Panc1 (cell line): ENCODE data around the gene RPL7A. TPM values are rescaled to one million over a fixed set of nuclear protein-coding genes. Genes with fewer than 3 reads are reported as not detected.

ENCODE experiments used
- ATAC-seq: fragments of 200-7000 bp; cut with Tn5 transposase; 2 replicates; pipeline ENCODE4 v1.9.1; 2020; ENCODE audit warnings: mild to moderate bottlenecking, moderate library complexity
- BruUV-seq: library from RNA; stranded (reverse); fragments of 400-500 nt; replicated peaks from 2 replicates; lab custom pipeline; 2021; lab: Mats Ljungman, UMichigan
- CTCF ChIA-PET: fragments of 300-600 bp; sonication (Branson Sonifier 250); formaldehyde crosslinking; loops from one replicate; lab custom pipeline; 2022; ENCODE audit warnings: antibody characterized with exemption; lab: Charles Lee
- POLR2A ChIA-PET: fragments of 300-600 bp; sonication (Branson Sonifier 250); formaldehyde crosslinking; loops from one replicate; lab custom pipeline; 2022; ENCODE audit warnings: antibody characterized with exemption; lab: Charles Lee
- DNase-seq: peaks from one replicate; pipeline ENCODE4 v3.0.0-alpha.2; 2010; ENCODE audit warnings: low read depth, low spot score
- H3K27ac ChIP-seq: 2 replicates; pipeline ENCODE4 v1.5.1; 2011; ENCODE audit warnings: mild to moderate bottlenecking, low read length, inconsistent platforms
- H3K27me3 ChIP-seq: fragments of 200-500 bp; sonication (Bioruptor generic); 2 replicates; pipeline ENCODE4 v1.6.0; 2014; ENCODE audit warnings: low read length, inconsistent platforms; ENCODE audit not compliant: control insufficient read depth, insufficient read depth
- H3K36me3 ChIP-seq: fragments of 200-500 bp; sonication (Bioruptor generic); 2 replicates; pipeline ENCODE4 v1.5.1; 2014; ENCODE audit warnings: inconsistent platforms, mild to moderate bottlenecking, low read length, moderate library complexity; ENCODE audit not compliant: control insufficient read depth, insufficient read depth
- H3K4me1 ChIP-seq: 2 replicates; pipeline ENCODE4 v1.5.1; 2011; ENCODE audit warnings: inconsistent platforms, mild to moderate bottlenecking, low read length, moderate library complexity; ENCODE audit not compliant: control insufficient read depth, insufficient read depth
- H3K4me3 ChIP-seq, 2 experiments: 2 replicates each; pipeline ENCODE4 v1.5.1; 2011 to 2012; ENCODE audit warnings: low read depth in 2 of 2, low read length in 2 of 2, mild to moderate bottlenecking in 2 of 2, inconsistent platforms in 1 of 2, moderate library complexity in 1 of 2
- H3K9me3 ChIP-seq: fragments of 200-500 bp; sonication (Bioruptor generic); 2 replicates; pipeline ENCODE4 v1.5.1; 2014; ENCODE audit warnings: low read depth, mild to moderate bottlenecking, inconsistent platforms, low read length, moderate library complexity; ENCODE audit not compliant: control insufficient read depth, insufficient read depth
- POLR2AphosphoS5 ChIP-seq: IDR thresholded peaks from 2 replicates; pipeline ENCODE4 v1.6.1; 2012; ENCODE audit warnings: mild to moderate bottlenecking, low read depth, low read length, moderate library complexity
- SIN3A ChIP-seq: IDR thresholded peaks from 2 replicates; pipeline ENCODE4 v1.6.1; 2012; ENCODE audit warnings: low read depth, mild to moderate bottlenecking, low read length, moderate library complexity, borderline replicate concordance; ENCODE audit not compliant: insufficient read depth
- TCF7L2 ChIP-seq: IDR thresholded peaks from 2 replicates; pipeline ENCODE4 v1.6.1; 2011; ENCODE audit warnings: mild to moderate bottlenecking, low read depth, low read length, inconsistent platforms
- in situ Hi-C: cut with HindIII; loops from 2 replicates; pipeline ENCODE4 v1.10.0; 2016; ENCODE audit warnings: low sequenced_read_pairs, low pct_unique_long_range_greater_than_20kb
- intact Hi-C: fragments of 100-400 bp; cut with micrococcal nuclease; formaldehyde crosslinking; loops from one replicate; pipeline ENCODE4 v1.10.0; 2022; ENCODE audit not compliant: unreplicated experiment
- total RNA-seq: library from RNA; stranded (reverse); gene quantifications from one replicate; pipeline ENCODE4 v1.2.1, GENCODE V29; 2021; ENCODE audit not compliant: unreplicated experiment
- TF ChIP-seq, protein P1 (sequence below), 2 experiments: IDR thresholded peaks; 2 replicates each; pipeline ENCODE4 v1.6.1; 2011 to 2012; ENCODE audit warnings: low read depth in 2 of 2, control low read depth in 1 of 2, low read length in 1 of 2, mild to moderate bottlenecking in 1 of 2, moderate library complexity in 1 of 2; ENCODE audit not compliant: insufficient read depth in 1 of 2

RPL7A gene
- total RNA-seq, 1 experiment from 2014 or later: 1,104 TPM

DNA sequence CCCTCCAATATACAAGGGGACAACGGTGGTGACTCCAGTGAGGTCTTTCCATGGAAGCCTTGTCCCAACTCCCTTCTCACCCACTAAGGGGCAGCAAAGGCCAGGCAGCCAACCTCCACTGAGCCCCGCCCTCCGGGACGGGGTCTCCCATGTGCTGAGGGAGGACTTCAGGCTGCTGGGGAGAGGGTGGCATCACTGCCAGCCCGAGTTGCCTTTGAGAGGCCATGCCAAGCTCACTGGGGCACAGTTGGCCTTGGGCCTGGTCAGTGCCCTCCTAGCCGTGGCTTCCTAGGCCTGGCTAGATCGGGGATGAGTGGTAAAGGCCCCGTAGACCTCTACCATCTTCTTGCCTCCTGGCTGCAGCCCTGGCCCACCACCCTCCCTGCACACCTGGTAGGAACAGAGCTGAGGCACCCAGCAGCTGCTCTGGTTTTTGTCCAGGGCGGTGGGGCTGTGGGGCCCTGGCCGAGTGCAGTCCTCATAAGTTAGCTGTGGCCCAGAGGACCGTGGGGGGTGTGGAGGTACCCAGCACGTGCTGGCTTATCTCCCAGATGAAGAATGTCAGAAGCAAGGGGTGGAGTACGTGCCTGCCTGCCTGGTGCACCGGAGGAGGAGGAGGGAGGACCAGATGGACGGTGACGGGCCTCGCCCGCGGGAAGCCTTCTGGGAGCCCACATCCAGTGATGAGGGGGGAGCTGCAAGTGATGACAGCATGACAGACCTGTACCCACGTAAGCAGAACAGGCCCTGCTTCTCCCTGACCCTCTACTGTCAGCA is 11.6 kb downstream of the RPL7A start:
- in situ Hi-C loops (no loop called here), intact Hi-C loops (loop anchor here (10.0 kb wide), 1 partner anchor 125 kb away; no protein-coding TSS in a partner anchor)
- no peak overlapping the region for H3K4me3 ChIP-seq
- peaks cover 4% of the 10 kb centered on the region; the same call in 1 of the 2 replicates for H3K36me3 ChIP-seq
- H3K4me1 ChIP-seq: peaks cover 8% of the 10 kb centered on the region; the same call in 1 of the 2 replicates
- POLR2A ChIA-PET: no interaction called here
- no peak overlapping the region for H3K27ac ChIP-seq
- DNase-seq (no peak), ATAC-seq (no peak)
- CTCF ChIA-PET: interaction anchor here (0.5 kb wide), 1 partner anchor 8 kb away, joined by 5 read pairs; no protein-coding TSS in a partner anchor
- TF ChIP-seq SIN3A: no peak
- no peak for TF ChIP-seq POLR2AphosphoS5
- TF ChIP-seq, protein P1, sequence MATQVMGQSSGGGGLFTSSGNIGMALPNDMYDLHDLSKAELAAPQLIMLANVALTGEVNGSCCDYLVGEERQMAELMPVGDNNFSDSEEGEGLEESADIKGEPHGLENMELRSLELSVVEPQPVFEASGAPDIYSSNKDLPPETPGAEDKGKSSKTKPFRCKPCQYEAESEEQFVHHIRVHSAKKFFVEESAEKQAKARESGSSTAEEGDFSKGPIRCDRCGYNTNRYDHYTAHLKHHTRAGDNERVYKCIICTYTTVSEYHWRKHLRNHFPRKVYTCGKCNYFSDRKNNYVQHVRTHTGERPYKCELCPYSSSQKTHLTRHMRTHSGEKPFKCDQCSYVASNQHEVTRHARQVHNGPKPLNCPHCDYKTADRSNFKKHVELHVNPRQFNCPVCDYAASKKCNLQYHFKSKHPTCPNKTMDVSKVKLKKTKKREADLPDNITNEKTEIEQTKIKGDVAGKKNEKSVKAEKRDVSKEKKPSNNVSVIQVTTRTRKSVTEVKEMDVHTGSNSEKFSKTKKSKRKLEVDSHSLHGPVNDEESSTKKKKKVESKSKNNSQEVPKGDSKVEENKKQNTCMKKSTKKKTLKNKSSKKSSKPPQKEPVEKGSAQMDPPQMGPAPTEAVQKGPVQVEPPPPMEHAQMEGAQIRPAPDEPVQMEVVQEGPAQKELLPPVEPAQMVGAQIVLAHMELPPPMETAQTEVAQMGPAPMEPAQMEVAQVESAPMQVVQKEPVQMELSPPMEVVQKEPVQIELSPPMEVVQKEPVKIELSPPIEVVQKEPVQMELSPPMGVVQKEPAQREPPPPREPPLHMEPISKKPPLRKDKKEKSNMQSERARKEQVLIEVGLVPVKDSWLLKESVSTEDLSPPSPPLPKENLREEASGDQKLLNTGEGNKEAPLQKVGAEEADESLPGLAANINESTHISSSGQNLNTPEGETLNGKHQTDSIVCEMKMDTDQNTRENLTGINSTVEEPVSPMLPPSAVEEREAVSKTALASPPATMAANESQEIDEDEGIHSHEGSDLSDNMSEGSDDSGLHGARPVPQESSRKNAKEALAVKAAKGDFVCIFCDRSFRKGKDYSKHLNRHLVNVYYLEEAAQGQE (IDR thresholded peaks at IDR 0.05; ENCODE audit: insufficient read depth in 1 of 2, low read depth in 2 of 2, low read length in 1 of 2): no peak
- H3K9me3 ChIP-seq: no peaks in the 10 kb centered on the region
- H3K27me3 ChIP-seq: no peaks in the 10 kb centered on the region
- BruUV-seq: no TSS peak

DNA sequence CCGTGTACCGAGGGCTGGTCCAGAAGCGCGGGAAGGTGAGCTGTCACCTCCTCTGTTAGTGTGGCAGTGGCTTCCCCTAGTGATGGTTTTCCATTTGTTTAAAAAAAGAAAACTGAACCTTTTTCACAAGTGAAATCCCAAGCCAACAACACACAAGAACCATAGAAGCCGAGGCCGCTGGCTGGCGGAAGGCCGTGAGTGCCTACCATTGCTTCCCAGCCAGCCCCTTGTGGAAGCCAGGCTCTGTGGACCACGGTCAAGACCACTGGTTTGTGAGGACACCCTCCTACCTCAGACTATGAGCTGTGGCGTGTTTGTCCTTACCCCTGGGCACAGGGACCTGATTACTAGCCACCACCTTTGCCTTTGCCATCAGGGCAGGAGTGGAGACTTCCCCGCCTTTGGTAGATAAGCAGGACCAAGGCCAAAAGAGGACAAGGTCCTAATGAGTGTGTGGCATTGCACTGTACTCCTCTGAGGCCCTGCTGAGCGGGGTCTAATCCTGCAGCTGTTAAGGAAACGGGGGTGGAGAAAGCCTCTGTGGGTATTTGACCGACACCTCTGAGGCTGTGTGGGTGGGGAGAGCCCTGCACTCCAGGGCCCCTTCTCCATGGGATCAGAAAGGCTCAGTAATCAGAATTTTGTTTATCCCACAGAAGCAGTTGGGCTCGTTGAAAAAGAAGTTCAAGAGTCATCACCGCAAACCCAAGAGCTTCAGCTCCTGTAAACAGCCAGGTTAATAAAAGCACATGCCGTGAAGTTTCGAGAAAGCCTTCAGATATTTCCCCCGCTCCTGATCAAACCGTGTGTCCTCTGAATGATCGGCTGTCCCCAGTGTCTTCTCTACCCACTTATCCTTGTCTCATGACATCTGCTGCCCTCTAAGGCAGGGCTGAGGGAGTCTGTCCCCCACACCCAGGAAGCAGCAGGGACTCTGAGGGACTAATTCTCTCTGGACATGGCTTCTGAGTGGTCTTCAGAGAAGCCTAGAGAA is 12.7 kb downstream of the RPL7A start:
- peaks cover 8% of the 10 kb centered on the region; the same call in 1 of the 2 replicates for H3K4me1 ChIP-seq
- peaks cover 5% of the 10 kb centered on the region; the same call in 1 of the 2 replicates for H3K36me3 ChIP-seq
- DNase-seq (no peak), ATAC-seq (no peak)
- no peaks in the 10 kb centered on the region for H3K27me3 ChIP-seq
- no peaks in the 10 kb centered on the region for H3K9me3 ChIP-seq
- in situ Hi-C loops (no loop called here), intact Hi-C loops (no loop called here)
- TF ChIP-seq, protein P1 (IDR thresholded peaks at IDR 0.05; ENCODE audit: insufficient read depth in 1 of 2, low read depth in 2 of 2, low read length in 1 of 2): no peak
- no peak for TF ChIP-seq TCF7L2
- no peak overlapping the region for H3K4me3 ChIP-seq
- POLR2A ChIA-PET: no interaction called here
- BruUV-seq: no TSS peak
- CTCF ChIA-PET: no interaction called here
- no peak overlapping the region for H3K27ac ChIP-seq
